ENCODE results near the gene RNF222. TPM values are rescaled to one million over a fixed set of nuclear protein-coding genes. Genes with fewer than 3 reads are reported as not detected.

RNF222 gene
- total RNA-seq, 1 donor from 2014 or later = not detected

- H3K9me3 Mint-ChIP-seq (ENCODE audit: unreplicated experiment) = no peaks in the 10 kb centered on the region
- no peak for TF ChIP-seq CTCF (IDR thresholded peaks at IDR 0.05)
- no peak overlapping the region for H3K4me3 Mint-ChIP-seq (ENCODE audit: unreplicated experiment)
- H3K36me3 Mint-ChIP-seq (ENCODE audit: unreplicated experiment) = no peaks in the 10 kb centered on the region
- no peak overlapping the region for H3K27ac Mint-ChIP-seq (ENCODE audit: unreplicated experiment)
- H3K27me3 Mint-ChIP-seq (ENCODE audit: unreplicated experiment) = peaks cover 36% of the 10 kb centered on the region
- H3K4me1 Mint-ChIP-seq (ENCODE audit: unreplicated experiment) = no peaks in the 10 kb centered on the region
- no peak for DNase-seq (ENCODE audit: extremely low spot score, unreplicated experiment)
Observed at GRCh38 chr17:8413328-8413727, 15.7 kb upstream of the RNF222 start.

GRCh38 chr17:8412089-8412488, 14.5 kb upstream of the RNF222 start:
- Mint-ChIP-seq H3K4me3 (ENCODE audit: unreplicated experiment) (no peak overlapping the region), H3K27me3 (ENCODE audit: unreplicated experiment) (peaks cover 23% of the 10 kb centered on the region), H3K4me1 (ENCODE audit: unreplicated experiment) (no peaks in the 10 kb centered on the region), H3K9me3 (ENCODE audit: unreplicated experiment) (no peaks in the 10 kb centered on the region), H3K27ac (ENCODE audit: unreplicated experiment) (no peak overlapping the region), H3K36me3 (ENCODE audit: unreplicated experiment) (no peaks in the 10 kb centered on the region)
- TF ChIP-seq CTCF (IDR thresholded peaks at IDR 0.05) = no peak
- no peak for DNase-seq (ENCODE audit: extremely low spot score, unreplicated experiment)

- Mint-ChIP-seq H3K9me3 (ENCODE audit: unreplicated experiment) (no peaks in the 10 kb centered on the region), H3K36me3 (ENCODE audit: unreplicated experiment) (no peaks in the 10 kb centered on the region), H3K4me1 (ENCODE audit: unreplicated experiment) (no peaks in the 10 kb centered on the region), H3K4me3 (ENCODE audit: unreplicated experiment) (no peak overlapping the region), H3K27me3 (ENCODE audit: unreplicated experiment) (peaks cover 11% of the 10 kb centered on the region), H3K27ac (ENCODE audit: unreplicated experiment) (no peak overlapping the region)
- TF ChIP-seq CTCF (IDR thresholded peaks at IDR 0.05) = no peak
- DNase-seq (ENCODE audit: extremely low spot score, unreplicated experiment) = no peak
Observed at GRCh38 chr17:8410883-8411238, 13.2 kb upstream of the RNF222 start.

GRCh38 chr17:8409966-8410882, 12.6 kb upstream of the RNF222 start:
- peaks cover 6% of the 10 kb centered on the region for H3K27me3 Mint-ChIP-seq (ENCODE audit: unreplicated experiment)
- no peaks in the 10 kb centered on the region for H3K9me3 Mint-ChIP-seq (ENCODE audit: unreplicated experiment)
- H3K4me3 Mint-ChIP-seq (ENCODE audit: unreplicated experiment) = no peak overlapping the region
- H3K4me1 Mint-ChIP-seq (ENCODE audit: unreplicated experiment) = no peaks in the 10 kb centered on the region
- no peak overlapping the region for H3K27ac Mint-ChIP-seq (ENCODE audit: unreplicated experiment)
- H3K36me3 Mint-ChIP-seq (ENCODE audit: unreplicated experiment) = no peaks in the 10 kb centered on the region
- peak; percentile 87 for TF ChIP-seq CTCF (IDR thresholded peaks at IDR 0.05)
- DNase-seq (ENCODE audit: extremely low spot score, unreplicated experiment) = peak; percentile 94

GRCh38 chr17:8408371-8408770, 10.7 kb upstream of the RNF222 start:
- Mint-ChIP-seq H3K36me3 (ENCODE audit: unreplicated experiment) (no peaks in the 10 kb centered on the region), H3K4me1 (ENCODE audit: unreplicated experiment) (no peaks in the 10 kb centered on the region), H3K4me3 (ENCODE audit: unreplicated experiment) (no peak overlapping the region), H3K27me3 (ENCODE audit: unreplicated experiment) (no peaks in the 10 kb centered on the region), H3K9me3 (ENCODE audit: unreplicated experiment) (no peaks in the 10 kb centered on the region), H3K27ac (ENCODE audit: unreplicated experiment) (no peak overlapping the region)
- DNase-seq (ENCODE audit: extremely low spot score, unreplicated experiment) = no peak
- no peak for TF ChIP-seq CTCF (IDR thresholded peaks at IDR 0.05)
